HCT116 (cell line): Measurements from ENCODE around the gene SLC34A1. TPM values are rescaled to one million over a fixed set of nuclear protein-coding genes. Genes with fewer than 3 reads are reported as not detected.

ENCODE experiments used
- ATAC-seq: fragments of 200-7000 bp; cut with Tn5 transposase; 2 replicates; pipeline ENCODE4 v1.9.1; 2020; ENCODE audit warnings: mild to moderate bottlenecking, moderate library complexity
- BruUV-seq: library from RNA; stranded (reverse); fragments of 400-500 nt; replicated peaks from 2 replicates; lab custom pipeline; 2021; lab: Mats Ljungman, UMichigan
- CTCF ChIA-PET: fragments of 300-600 bp; sonication (Branson Sonifier 250); formaldehyde crosslinking; loops from one replicate; lab custom pipeline; 2021; ENCODE audit warnings: antibody characterized with exemption; lab: Charles Lee
- POLR2A ChIA-PET: fragments of 300-600, 350-600 bp; sonication (Branson Sonifier 250); formaldehyde crosslinking; loops from one replicate; lab custom pipeline; 2021; ENCODE audit warnings: antibody characterized with exemption; lab: Charles Lee
- RAD21 ChIA-PET, 2 experiments: fragments of 300-600 bp; sonication (Branson Sonifier 250); formaldehyde crosslinking; loops; one replicate each; lab custom pipeline; 2023; ENCODE audit warnings: low total read pairs in 2 of 2; ENCODE audit not compliant: uncharacterized antibody in 2 of 2, unreplicated experiment in 2 of 2, low non-redundant PET in 1 of 2; lab: Charles Lee
- DNase-seq: peaks from one replicate; pipeline ENCODE4 v3.0.0-alpha.2; 2010; ENCODE audit warnings: low read depth, low spot score
- H2AFZ ChIP-seq: fragments of 200-600 bp; shearing (Covaris generic), sonication (generic); 2 replicates; pipeline ENCODE4 v1.6.1; 2017; ENCODE audit warnings: low read depth, mixed run types, mixed read lengths, antibody characterized with exemption, low read length; ENCODE audit not compliant: poor library complexity, severe bottlenecking
- H3K27ac ChIP-seq: 2 replicates; pipeline ENCODE4 v1.5.1; 2012; ENCODE audit warnings: low read depth, low read length
- H3K27me3 ChIP-seq: fragments of 200-600 bp; sonication (generic); 2 replicates; pipeline ENCODE4 v1.6.1; 2016; ENCODE audit warnings: mixed run types, low read length, mixed read lengths; ENCODE audit not compliant: insufficient read depth
- H3K36me3 ChIP-seq, 2 experiments: fragments of 200-500 bp in 1 of 2; fragments of 200-600 bp in 1 of 2; sonication (Bioruptor generic) in 1 of 2; sonication (generic) in 1 of 2; 2 replicates each; pipeline versions ENCODE4 v1.5.1 to v1.6.1; 2014 to 2016; ENCODE audit warnings: low read length in 2 of 2, inconsistent platforms in 1 of 2, mixed read lengths in 1 of 2, mixed run types in 1 of 2; ENCODE audit not compliant: insufficient read depth in 2 of 2, control insufficient read depth in 1 of 2
- H3K4me1 ChIP-seq, 2 experiments: fragments of 200-600 bp in 1 of 2; sonication (generic) in 1 of 2; 2 replicates each; pipeline versions ENCODE4 v1.5.1 to v1.6.1; 2012 to 2017; ENCODE audit warnings: low read length in 2 of 2, inconsistent platforms in 1 of 2, mild to moderate bottlenecking in 1 of 2, mixed read lengths in 1 of 2, mixed run types in 1 of 2, moderate library complexity in 1 of 2; ENCODE audit not compliant: insufficient read depth in 2 of 2, control insufficient read depth in 1 of 2
- H3K4me2 ChIP-seq: fragments of 200-600 bp; sonication (generic); 2 replicates; pipeline ENCODE4 v1.6.1; 2017; ENCODE audit warnings: mixed run types, low read length, mixed read lengths
- H3K4me3 ChIP-seq, 2 experiments: fragments of 200-600 bp in 1 of 2; sonication (generic) in 1 of 2; replicated peaks in 1 of 2; 2 replicates each; pipeline ENCODE4 v1.5.1; 2011 to 2016; ENCODE audit warnings: low read length in 2 of 2, control low read depth in 1 of 2, low read depth in 1 of 2, mild to moderate bottlenecking in 1 of 2, mixed read lengths in 1 of 2, mixed run types in 1 of 2
- H3K79me2 ChIP-seq: fragments of 200-600 bp; sonication (generic); 2 replicates; pipeline ENCODE4 v1.6.1; 2017; ENCODE audit warnings: mild to moderate bottlenecking, mixed run types, low read length, moderate library complexity, mixed read lengths; ENCODE audit not compliant: insufficient read depth
- H3K9ac ChIP-seq: fragments of 200-600 bp; sonication (generic); 2 replicates; pipeline ENCODE4 v1.6.1; 2016; ENCODE audit warnings: low read length, mixed read lengths
- H3K9me2 ChIP-seq: fragments of 200-600 bp; sonication (generic), shearing (Covaris generic); 2 replicates; pipeline ENCODE4 v1.6.1; 2017; ENCODE audit warnings: mixed run types, mild to moderate bottlenecking, moderate library complexity; ENCODE audit not compliant: insufficient read depth
- H3K9me3 ChIP-seq, 2 experiments: fragments of 200-500 bp in 1 of 2; fragments of 200-600 bp in 1 of 2; sonication (Bioruptor generic) in 1 of 2; sonication (generic) in 1 of 2; 2 replicates each; pipeline ENCODE4 v1.6.1; 2014 to 2017; ENCODE audit warnings: low read length in 2 of 2, mixed read lengths in 2 of 2, inconsistent platforms in 1 of 2, low read depth in 1 of 2, mild to moderate bottlenecking in 1 of 2, mixed run types in 1 of 2, moderate library complexity in 1 of 2; ENCODE audit not compliant: control insufficient read depth in 1 of 2, insufficient read depth in 1 of 2
- H4K20me1 ChIP-seq: fragments of 200-600 bp; sonication (generic), shearing (Covaris generic); 2 replicates; pipeline ENCODE4 v1.6.1; 2017; ENCODE audit warnings: mixed run types, mild to moderate bottlenecking, moderate library complexity; ENCODE audit not compliant: insufficient read depth
- CBX3 ChIP-seq: IDR thresholded peaks from 2 replicates; pipeline ENCODE4 v1.6.1; 2012; ENCODE audit warnings: low read depth
- EZH2 ChIP-seq: fragments of 200-600 bp; sonication (generic); IDR thresholded peaks from 2 replicates; pipeline ENCODE4 v1.6.1; 2017; ENCODE audit warnings: antibody characterized with exemption, mixed run types
- SRF ChIP-seq: IDR thresholded peaks from 2 replicates; pipeline ENCODE4 v1.6.1; 2012; ENCODE audit warnings: low read depth
- TCF7L2 ChIP-seq: IDR thresholded peaks from 2 replicates; pipeline ENCODE4 v1.7.0; 2011; ENCODE audit warnings: borderline replicate concordance, inconsistent platforms; ENCODE audit not compliant: insufficient read depth, insufficient read length; ENCODE audit errors: extremely low read depth
- intact Hi-C: fragments of 100-400 bp; cut with micrococcal nuclease; formaldehyde crosslinking; loops from 2 replicates; pipeline ENCODE4 v1.10.0; 2022
- total RNA-seq: library from RNA; stranded (reverse); gene quantifications from one replicate; pipeline ENCODE4 v1.2.1, GENCODE V29; 2021; ENCODE audit not compliant: unreplicated experiment
- TF ChIP-seq, protein P1 (sequence below): IDR thresholded peaks from 2 replicates; pipeline ENCODE4 v1.6.1; 2011; ENCODE audit warnings: mild to moderate bottlenecking, low read length, moderate library complexity; ENCODE audit not compliant: insufficient replicate concordance; ENCODE audit errors: extremely low read depth
- TF ChIP-seq, protein P2 (sequence below), 3 experiments: fragments of 200-600 bp in 1 of 3; sonication (generic) in 1 of 3; IDR thresholded peaks in 2 of 3; conservative IDR thresholded peaks in 1 of 3; 2 replicates each; pipeline ENCODE4 v1.5.1; 2012 to 2017; ENCODE audit warnings: low read depth in 2 of 3, low read length in 2 of 3, antibody characterized with exemption in 1 of 3, borderline replicate concordance in 1 of 3, control low read depth in 1 of 3, mild to moderate bottlenecking in 1 of 3, mixed read lengths in 1 of 3, mixed run types in 1 of 3, moderate library complexity in 1 of 3; ENCODE audit not compliant: insufficient read depth in 1 of 3
- TF ChIP-seq, protein P3 (sequence below): IDR thresholded peaks from 2 replicates; pipeline ENCODE4 v1.6.1; 2012

Gene SLC34A1
- total RNA-seq, 1 experiment from 2014 or later = not detected

DNA sequence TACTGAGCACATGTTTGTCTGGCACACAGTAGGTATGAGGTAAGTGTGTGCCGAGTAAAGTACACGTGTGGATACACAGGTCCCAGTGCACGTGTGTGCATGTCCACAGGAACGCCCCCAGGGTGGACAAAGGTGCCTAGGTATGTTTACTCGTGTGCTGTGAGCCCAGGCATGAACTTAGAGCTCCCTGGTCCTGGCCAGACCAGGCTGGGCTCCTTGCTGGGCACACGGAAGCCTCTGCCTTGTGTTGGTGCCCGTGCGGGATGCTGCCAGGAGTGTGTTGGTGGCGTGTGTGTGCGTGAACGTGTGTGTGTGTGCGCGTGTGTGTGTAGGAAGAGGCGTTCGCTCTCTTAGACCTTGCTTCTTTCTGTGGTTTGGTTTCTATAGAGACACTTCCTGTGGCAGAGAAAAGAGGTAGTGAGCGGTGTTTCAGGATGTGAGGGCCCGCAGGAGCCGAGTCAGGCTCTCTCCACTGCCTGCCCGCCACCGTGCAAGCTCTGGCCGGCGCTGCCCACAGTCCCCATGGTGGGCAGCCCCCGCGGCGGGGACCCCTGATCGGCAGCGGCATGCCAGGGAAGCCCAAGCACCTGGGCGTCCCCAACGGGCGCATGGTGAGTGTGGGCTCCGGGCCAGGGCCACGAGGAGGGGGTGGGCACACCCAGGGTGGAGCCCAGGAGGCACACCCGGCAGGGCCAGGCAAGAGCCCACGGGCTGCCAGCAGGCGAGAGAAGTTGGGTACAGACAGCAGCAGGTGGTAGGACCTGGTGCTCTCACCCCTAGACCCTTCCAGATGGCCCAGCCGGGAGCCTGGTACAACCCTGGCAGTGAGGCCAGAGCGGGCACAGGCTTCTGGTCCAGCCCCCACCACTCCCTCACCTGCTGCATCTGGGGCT lies 26.5 kb upstream of the SLC34A1 start, which contains the start of gene RGS14:
TSS of gene RGS14 (plus strand) at position 466 of the 893 bp plus-strand sequence. CDS start at position 567, 101 bp downstream.
- ChIA-PET POLR2A (no interaction called here), RAD21 (no interaction called here), CTCF (interaction anchor here (2.0 kb wide), 1 partner anchor 13 kb away, joined by 5 read pairs; no protein-coding TSS in a partner anchor)
- H3K36me3 ChIP-seq = no peaks in the 10 kb centered on the region
- no peak within 1 kb of the TSS for H3K27ac ChIP-seq
- intact Hi-C loops = no loop called here
- H4K20me1 ChIP-seq = no peaks in the 10 kb centered on the region
- ATAC-seq (no peak), DNase-seq (no peak)
- peaks cover 0 to 4% of the 10 kb centered on the region in 2 experiments; a peak in 1 of 4 replicates for H3K9me3 ChIP-seq
- no peaks in the 10 kb centered on the region for H3K9me2 ChIP-seq
- H3K27me3 ChIP-seq = no peaks in the 10 kb centered on the region
- TF ChIP-seq, protein P1, sequence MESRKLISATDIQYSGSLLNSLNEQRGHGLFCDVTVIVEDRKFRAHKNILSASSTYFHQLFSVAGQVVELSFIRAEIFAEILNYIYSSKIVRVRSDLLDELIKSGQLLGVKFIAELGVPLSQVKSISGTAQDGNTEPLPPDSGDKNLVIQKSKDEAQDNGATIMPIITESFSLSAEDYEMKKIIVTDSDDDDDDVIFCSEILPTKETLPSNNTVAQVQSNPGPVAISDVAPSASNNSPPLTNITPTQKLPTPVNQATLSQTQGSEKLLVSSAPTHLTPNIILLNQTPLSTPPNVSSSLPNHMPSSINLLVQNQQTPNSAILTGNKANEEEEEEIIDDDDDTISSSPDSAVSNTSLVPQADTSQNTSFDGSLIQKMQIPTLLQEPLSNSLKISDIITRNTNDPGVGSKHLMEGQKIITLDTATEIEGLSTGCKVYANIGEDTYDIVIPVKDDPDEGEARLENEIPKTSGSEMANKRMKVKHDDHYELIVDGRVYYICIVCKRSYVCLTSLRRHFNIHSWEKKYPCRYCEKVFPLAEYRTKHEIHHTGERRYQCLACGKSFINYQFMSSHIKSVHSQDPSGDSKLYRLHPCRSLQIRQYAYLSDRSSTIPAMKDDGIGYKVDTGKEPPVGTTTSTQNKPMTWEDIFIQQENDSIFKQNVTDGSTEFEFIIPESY = no peak
- TF ChIP-seq EZH2 = no peak
- no peak for TF ChIP-seq CBX3
- TF ChIP-seq SRF = no peak
- no peak for TF ChIP-seq TCF7L2
- TF ChIP-seq, protein P2, sequence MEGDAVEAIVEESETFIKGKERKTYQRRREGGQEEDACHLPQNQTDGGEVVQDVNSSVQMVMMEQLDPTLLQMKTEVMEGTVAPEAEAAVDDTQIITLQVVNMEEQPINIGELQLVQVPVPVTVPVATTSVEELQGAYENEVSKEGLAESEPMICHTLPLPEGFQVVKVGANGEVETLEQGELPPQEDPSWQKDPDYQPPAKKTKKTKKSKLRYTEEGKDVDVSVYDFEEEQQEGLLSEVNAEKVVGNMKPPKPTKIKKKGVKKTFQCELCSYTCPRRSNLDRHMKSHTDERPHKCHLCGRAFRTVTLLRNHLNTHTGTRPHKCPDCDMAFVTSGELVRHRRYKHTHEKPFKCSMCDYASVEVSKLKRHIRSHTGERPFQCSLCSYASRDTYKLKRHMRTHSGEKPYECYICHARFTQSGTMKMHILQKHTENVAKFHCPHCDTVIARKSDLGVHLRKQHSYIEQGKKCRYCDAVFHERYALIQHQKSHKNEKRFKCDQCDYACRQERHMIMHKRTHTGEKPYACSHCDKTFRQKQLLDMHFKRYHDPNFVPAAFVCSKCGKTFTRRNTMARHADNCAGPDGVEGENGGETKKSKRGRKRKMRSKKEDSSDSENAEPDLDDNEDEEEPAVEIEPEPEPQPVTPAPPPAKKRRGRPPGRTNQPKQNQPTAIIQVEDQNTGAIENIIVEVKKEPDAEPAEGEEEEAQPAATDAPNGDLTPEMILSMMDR (IDR thresholded peaks at IDR 0.05 in 2 of 3, conservative IDR thresholded peaks at IDR 0.05 in 1 of 3; ENCODE audit: borderline replicate concordance in 1 of 3, insufficient read depth in 1 of 3, low read depth in 2 of 3, low read length in 2 of 3) = no peak
- TF ChIP-seq, protein P3, sequence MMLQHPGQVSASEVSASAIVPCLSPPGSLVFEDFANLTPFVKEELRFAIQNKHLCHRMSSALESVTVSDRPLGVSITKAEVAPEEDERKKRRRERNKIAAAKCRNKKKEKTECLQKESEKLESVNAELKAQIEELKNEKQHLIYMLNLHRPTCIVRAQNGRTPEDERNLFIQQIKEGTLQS = no peak
- H3K4me3 ChIP-seq = no peak within 1 kb of the TSS
- H3K4me2 ChIP-seq = no peak within 1 kb of the TSS
- no peaks in the 10 kb centered on the region for H3K79me2 ChIP-seq
- no TSS peak for BruUV-seq
- H3K9ac ChIP-seq = no peak within 1 kb of the TSS
- H2AFZ ChIP-seq = no peak within 1 kb of the TSS
- H3K4me1 ChIP-seq = peaks cover 5 to 14% of the 10 kb centered on the region in 2 experiments; a peak in 3 of 4 replicates
